GM18909 (cell line): ENCODE results near the gene MGAT1.

Experiments used
- ATAC-seq: cut with Tn5 transposase; IDR thresholded peaks from one replicate; pipeline ENCODE4 v1.9.1; 2021; ENCODE audit warnings: mild to moderate bottlenecking; ENCODE audit not compliant: unreplicated experiment, poor library complexity

The MGAT1 gene

DNA sequence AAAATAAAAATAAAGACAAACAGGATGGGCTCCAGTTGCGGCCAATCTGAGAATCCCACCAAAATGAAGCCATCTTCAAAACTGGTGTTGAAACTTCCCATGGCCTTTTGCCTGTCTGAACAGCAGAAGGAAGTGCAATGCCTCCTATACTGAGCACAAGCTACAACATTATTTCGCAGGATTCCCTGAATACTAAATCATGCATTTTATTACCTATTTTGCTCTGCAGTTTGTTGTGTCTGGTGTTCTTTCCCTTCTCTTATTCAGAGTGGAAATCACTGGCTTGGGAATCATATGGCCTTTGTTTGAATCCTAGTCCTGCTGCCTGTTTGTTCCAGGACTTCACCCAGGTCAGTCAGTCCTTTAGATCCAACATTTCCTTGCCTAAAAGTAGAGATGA, 62.6 kb downstream of the MGAT1 start, which contains the start of gene OR2Y1:
Gene OR2Y1, minus strand, starts transcription at position 101 of the 400 bp plus-strand sequence. Its CDS starts 0 bp downstream, at position 101.
- ATAC-seq = no peak

- no peak for ATAC-seq
Measured at GRCh38 chr5:180739271-180739670, 63.3 kb downstream of the MGAT1 start.

DNA sequence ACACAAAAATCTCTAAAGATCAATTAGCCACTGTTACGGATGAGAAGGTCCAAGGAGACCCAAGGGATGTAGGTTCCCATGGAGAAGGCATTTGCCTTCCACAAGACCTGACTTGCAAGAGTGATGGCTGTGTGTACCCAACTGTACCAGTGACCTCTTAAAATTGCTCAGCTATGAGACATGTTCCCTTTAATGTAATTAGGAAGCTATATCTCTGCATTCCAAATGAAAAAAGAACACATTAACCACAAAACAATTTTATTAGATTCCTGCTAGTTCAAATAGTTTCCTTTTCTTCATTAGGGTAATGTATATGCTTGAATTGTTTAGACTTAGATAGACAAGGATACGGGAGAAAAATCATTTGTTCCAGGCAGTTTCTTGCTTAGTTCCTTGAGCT, 66.1 kb downstream of the MGAT1 start:
- ATAC-seq = no peak
